NB4 (cell line): Measurements from ENCODE around the gene TBC1D2B.

Experiments used
- CTCF ChIP-seq: IDR thresholded peaks from one replicate; pipeline ENCODE4 v1.5.1; 2012; ENCODE audit warnings: low read depth, low read length
- MAX ChIP-seq: IDR thresholded peaks from 2 replicates; pipeline ENCODE4 v1.6.1; 2011; ENCODE audit warnings: low read depth, low read length
- MYC ChIP-seq: IDR thresholded peaks from 2 replicates; pipeline ENCODE4 v1.6.1; 2011; ENCODE audit warnings: low read depth, low read length
- POLR2A ChIP-seq: IDR thresholded peaks from 2 replicates; pipeline ENCODE4 v1.6.1; 2011; ENCODE audit warnings: mild to moderate bottlenecking; ENCODE audit not compliant: insufficient read length; ENCODE audit errors: extremely low read depth

GRCh38 chr15:78037779-78038305 is 39.7 kb downstream of the TBC1D2B start:
- TF ChIP-seq CTCF (no peak), POLR2A (no peak), MYC (no peak), MAX (no peak)
